HCT116 (cell line): ENCODE results near the gene POLR2I. TPM values are rescaled to one million over a fixed set of nuclear protein-coding genes. Genes with fewer than 3 reads are reported as not detected.

Source experiments
- ATAC-seq: fragments of 200-7000 bp; cut with Tn5 transposase; 2 replicates; pipeline ENCODE4 v1.9.1; 2020; ENCODE audit warnings: mild to moderate bottlenecking, moderate library complexity
- BruUV-seq: library from RNA; stranded (reverse); fragments of 400-500 nt; replicated peaks from 2 replicates; lab custom pipeline; 2021; lab: Mats Ljungman, UMichigan
- CTCF ChIA-PET: fragments of 300-600 bp; sonication (Branson Sonifier 250); formaldehyde crosslinking; loops from one replicate; lab custom pipeline; 2021; ENCODE audit warnings: antibody characterized with exemption; lab: Charles Lee
- POLR2A ChIA-PET: fragments of 300-600, 350-600 bp; sonication (Branson Sonifier 250); formaldehyde crosslinking; loops from one replicate; lab custom pipeline; 2021; ENCODE audit warnings: antibody characterized with exemption; lab: Charles Lee
- RAD21 ChIA-PET, 2 experiments: fragments of 300-600 bp; sonication (Branson Sonifier 250); formaldehyde crosslinking; loops; one replicate each; lab custom pipeline; 2023; ENCODE audit warnings: low total read pairs in 2 of 2; ENCODE audit not compliant: uncharacterized antibody in 2 of 2, unreplicated experiment in 2 of 2, low non-redundant PET in 1 of 2; lab: Charles Lee
- DNase-seq: peaks from one replicate; pipeline ENCODE4 v3.0.0-alpha.2; 2010; ENCODE audit warnings: low read depth, low spot score
- H2AFZ ChIP-seq: fragments of 200-600 bp; shearing (Covaris generic), sonication (generic); 2 replicates; pipeline ENCODE4 v1.6.1; 2017; ENCODE audit warnings: low read depth, mixed run types, mixed read lengths, antibody characterized with exemption, low read length; ENCODE audit not compliant: poor library complexity, severe bottlenecking
- H3K27ac ChIP-seq: 2 replicates; pipeline ENCODE4 v1.5.1; 2012; ENCODE audit warnings: low read depth, low read length
- H3K27me3 ChIP-seq: fragments of 200-600 bp; sonication (generic); 2 replicates; pipeline ENCODE4 v1.6.1; 2016; ENCODE audit warnings: mixed run types, low read length, mixed read lengths; ENCODE audit not compliant: insufficient read depth
- H3K36me3 ChIP-seq, 2 experiments: fragments of 200-500 bp in 1 of 2; fragments of 200-600 bp in 1 of 2; sonication (Bioruptor generic) in 1 of 2; sonication (generic) in 1 of 2; 2 replicates each; pipeline versions ENCODE4 v1.5.1 to v1.6.1; 2014 to 2016; ENCODE audit warnings: low read length in 2 of 2, inconsistent platforms in 1 of 2, mixed read lengths in 1 of 2, mixed run types in 1 of 2; ENCODE audit not compliant: insufficient read depth in 2 of 2, control insufficient read depth in 1 of 2
- H3K4me1 ChIP-seq, 2 experiments: fragments of 200-600 bp in 1 of 2; sonication (generic) in 1 of 2; 2 replicates each; pipeline versions ENCODE4 v1.5.1 to v1.6.1; 2012 to 2017; ENCODE audit warnings: low read length in 2 of 2, inconsistent platforms in 1 of 2, mild to moderate bottlenecking in 1 of 2, mixed read lengths in 1 of 2, mixed run types in 1 of 2, moderate library complexity in 1 of 2; ENCODE audit not compliant: insufficient read depth in 2 of 2, control insufficient read depth in 1 of 2
- H3K4me2 ChIP-seq: fragments of 200-600 bp; sonication (generic); 2 replicates; pipeline ENCODE4 v1.6.1; 2017; ENCODE audit warnings: mixed run types, low read length, mixed read lengths
- H3K4me3 ChIP-seq, 2 experiments: fragments of 200-600 bp in 1 of 2; sonication (generic) in 1 of 2; replicated peaks in 1 of 2; 2 replicates each; pipeline ENCODE4 v1.5.1; 2011 to 2016; ENCODE audit warnings: low read length in 2 of 2, control low read depth in 1 of 2, low read depth in 1 of 2, mild to moderate bottlenecking in 1 of 2, mixed read lengths in 1 of 2, mixed run types in 1 of 2
- H3K79me2 ChIP-seq: fragments of 200-600 bp; sonication (generic); 2 replicates; pipeline ENCODE4 v1.6.1; 2017; ENCODE audit warnings: mild to moderate bottlenecking, mixed run types, low read length, moderate library complexity, mixed read lengths; ENCODE audit not compliant: insufficient read depth
- H3K9ac ChIP-seq: fragments of 200-600 bp; sonication (generic); 2 replicates; pipeline ENCODE4 v1.6.1; 2016; ENCODE audit warnings: low read length, mixed read lengths
- H3K9me2 ChIP-seq: fragments of 200-600 bp; sonication (generic), shearing (Covaris generic); 2 replicates; pipeline ENCODE4 v1.6.1; 2017; ENCODE audit warnings: mixed run types, mild to moderate bottlenecking, moderate library complexity; ENCODE audit not compliant: insufficient read depth
- H3K9me3 ChIP-seq, 2 experiments: fragments of 200-500 bp in 1 of 2; fragments of 200-600 bp in 1 of 2; sonication (Bioruptor generic) in 1 of 2; sonication (generic) in 1 of 2; 2 replicates each; pipeline ENCODE4 v1.6.1; 2014 to 2017; ENCODE audit warnings: low read length in 2 of 2, mixed read lengths in 2 of 2, inconsistent platforms in 1 of 2, low read depth in 1 of 2, mild to moderate bottlenecking in 1 of 2, mixed run types in 1 of 2, moderate library complexity in 1 of 2; ENCODE audit not compliant: control insufficient read depth in 1 of 2, insufficient read depth in 1 of 2
- H4K20me1 ChIP-seq: fragments of 200-600 bp; sonication (generic), shearing (Covaris generic); 2 replicates; pipeline ENCODE4 v1.6.1; 2017; ENCODE audit warnings: mixed run types, mild to moderate bottlenecking, moderate library complexity; ENCODE audit not compliant: insufficient read depth
- CBX3 ChIP-seq: IDR thresholded peaks from 2 replicates; pipeline ENCODE4 v1.6.1; 2012; ENCODE audit warnings: low read depth
- CEBPB ChIP-seq: IDR thresholded peaks from 2 replicates; pipeline ENCODE4 v1.6.1; 2012; ENCODE audit warnings: low read depth
- ELF1 ChIP-seq: IDR thresholded peaks from 2 replicates; pipeline ENCODE4 v1.6.1; 2012; ENCODE audit warnings: low read depth, borderline replicate concordance
- JUND ChIP-seq: IDR thresholded peaks from 2 replicates; pipeline ENCODE4 v1.6.1; 2012
- POLR2A ChIP-seq: IDR thresholded peaks from 2 replicates; pipeline ENCODE4 v1.7.0; 2011; ENCODE audit warnings: borderline replicate concordance; ENCODE audit not compliant: insufficient read depth, insufficient read length; ENCODE audit errors: extremely low read depth
- POLR2AphosphoS5 ChIP-seq: IDR thresholded peaks from 2 replicates; pipeline ENCODE4 v1.6.1; 2011; ENCODE audit warnings: mild to moderate bottlenecking, low read depth, low read length, moderate library complexity
- REST ChIP-seq: IDR thresholded peaks from 2 replicates; pipeline ENCODE4 v1.6.1; 2012; ENCODE audit warnings: low read depth
- SP1 ChIP-seq: IDR thresholded peaks from 2 replicates; pipeline ENCODE4 v1.6.1; 2012; ENCODE audit warnings: low read depth
- YY1 ChIP-seq: IDR thresholded peaks from 2 replicates; pipeline ENCODE4 v1.6.1; 2011; ENCODE audit warnings: low read length, low read depth, moderate library complexity, mild to moderate bottlenecking; ENCODE audit not compliant: insufficient replicate concordance; ENCODE audit errors: extremely low read depth
- intact Hi-C: fragments of 100-400 bp; cut with micrococcal nuclease; formaldehyde crosslinking; loops from 2 replicates; pipeline ENCODE4 v1.10.0; 2022
- total RNA-seq: library from RNA; stranded (reverse); gene quantifications from one replicate; pipeline ENCODE4 v1.2.1, GENCODE V29; 2021; ENCODE audit not compliant: unreplicated experiment

The POLR2I gene
- total RNA-seq, 1 experiment from 2014 or later: 108 TPM

- no peak for TF ChIP-seq REST
Measured at GRCh38 chr19:36082916-36083315, 31.8 kb downstream of the POLR2I start (continued).

- RAD21 ChIA-PET: no interaction called here
- intact Hi-C loops: no loop called here
- Histone ChIP-seq H3K27me3 (no peaks in the 10 kb centered on the region), H3K36me3 (peaks cover 22 to 48% of the 10 kb centered on the region in 2 experiments), H3K79me2 (no peaks in the 10 kb centered on the region), H3K9ac (no peak overlapping the region), H3K4me3 (no peak overlapping the region), H3K4me2 (no peak overlapping the region), H3K9me2 (no peaks in the 10 kb centered on the region), H4K20me1 (no peaks in the 10 kb centered on the region), H3K9me3 (no peaks in the 10 kb centered on the region), H3K4me1 (no peaks in the 10 kb centered on the region), H3K27ac (no peak overlapping the region), H2AFZ (no peak overlapping the region)
- CTCF ChIA-PET: no interaction called here
- POLR2A ChIA-PET: no interaction called here
- TF ChIP-seq SP1 (no peak), CEBPB (no peak), POLR2AphosphoS5 (no peak), JUND (no peak), CBX3 (no peak), POLR2A (no peak), YY1 (no peak), ELF1 (no peak)
- no peak for DNase-seq
- ATAC-seq: no peak
- no TSS peak for BruUV-seq
Measured at GRCh38 chr19:36081894-36082293, 32.8 kb downstream of the POLR2I start.
